Stimulated activated CD8-positive, alpha-beta memory T cell treated with anti-CD3 and anti-CD28 coated beads, Interleukin-7, amount 100 ng/mL, for 1 hour (primary cell): ENCODE data around the gene WWOX.

Source experiments
- DNase-seq, 2 donors: peaks; one replicate each; pipeline ENCODE4 v3.0.0-alpha.2; 2020; ENCODE audit warnings: low read depth in 2 of 2

Gene WWOX

DNA sequence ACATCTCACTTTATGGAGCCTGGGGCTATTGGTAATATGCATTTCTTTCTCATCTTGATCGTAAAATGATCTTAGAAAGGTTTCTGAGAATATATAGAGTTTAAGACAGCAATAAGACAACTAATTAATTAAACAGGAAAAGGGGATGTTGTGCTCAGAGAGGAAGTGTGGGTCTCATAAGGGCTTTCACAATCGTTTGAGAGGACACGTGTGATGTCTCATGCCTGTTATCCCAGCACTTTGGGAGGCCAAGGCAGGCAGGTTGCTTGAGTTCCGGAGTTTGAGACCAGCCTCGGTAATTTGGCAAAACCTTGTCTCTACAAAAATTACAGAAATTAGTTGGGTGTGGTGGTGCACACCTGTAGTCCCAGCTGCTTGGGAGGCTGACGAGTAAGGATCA lies 295.6 kb downstream of the WWOX start:
- no peak for DNase-seq

DNA sequence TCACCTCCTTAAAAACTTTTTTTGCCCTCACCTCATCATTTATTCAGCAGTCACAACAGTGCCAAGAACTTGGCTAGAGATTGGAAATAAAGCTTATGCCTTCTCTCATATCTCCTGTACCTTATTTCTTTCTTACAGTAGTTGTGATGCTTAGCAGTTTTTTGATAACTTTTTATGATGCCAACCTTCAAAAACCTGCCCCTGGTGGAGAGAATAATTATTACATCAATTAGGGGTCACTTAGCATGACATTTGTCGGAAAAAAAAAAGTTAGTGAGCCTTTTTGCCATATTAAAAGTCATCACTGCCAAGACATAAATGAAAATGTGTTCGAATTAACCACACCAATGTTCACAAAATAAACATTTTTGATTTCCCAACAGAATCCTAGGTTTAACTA lies 296.6 kb downstream of the WWOX start:
- DNase-seq: no peak

DNA sequence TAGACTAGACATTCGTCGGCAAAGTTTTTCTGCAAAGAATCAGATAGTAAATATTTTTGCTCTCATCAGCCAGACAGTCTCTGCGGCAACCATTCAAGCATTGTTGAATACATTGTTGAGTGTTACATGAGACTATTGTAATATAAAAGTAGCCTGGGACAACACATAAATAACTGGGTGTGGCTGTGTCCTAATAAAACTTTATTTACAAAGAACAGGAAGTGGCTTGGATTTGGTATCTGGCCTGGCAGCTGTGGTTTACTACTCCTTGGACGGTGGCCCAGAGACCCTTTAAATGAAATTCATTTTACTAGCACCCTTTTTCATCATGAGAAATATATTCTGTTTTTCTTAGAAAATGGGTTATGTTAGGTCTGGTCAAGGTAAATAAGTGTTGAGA lies 297.2 kb downstream of the WWOX start:
- no peak for DNase-seq

DNA sequence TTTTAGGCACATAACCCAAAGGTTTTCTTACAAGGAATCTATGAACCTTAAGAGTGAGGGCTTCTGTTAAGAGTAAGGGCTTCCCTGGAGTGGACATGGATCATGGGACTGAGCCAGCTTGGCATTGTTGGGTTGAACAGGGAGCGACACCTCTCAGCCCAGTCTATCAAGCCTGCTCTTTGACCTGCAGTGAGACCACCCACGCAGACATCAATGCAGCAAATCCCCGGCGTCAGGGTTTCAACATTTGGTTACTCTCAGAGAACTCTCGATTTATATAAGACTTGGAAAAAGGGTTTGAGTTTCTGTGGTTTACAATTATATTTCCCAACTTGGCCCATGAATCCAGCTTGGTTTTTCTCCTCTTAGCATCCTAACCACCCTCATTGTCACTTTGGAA lies 299.9 kb downstream of the WWOX start:
- no peak for DNase-seq

DNA sequence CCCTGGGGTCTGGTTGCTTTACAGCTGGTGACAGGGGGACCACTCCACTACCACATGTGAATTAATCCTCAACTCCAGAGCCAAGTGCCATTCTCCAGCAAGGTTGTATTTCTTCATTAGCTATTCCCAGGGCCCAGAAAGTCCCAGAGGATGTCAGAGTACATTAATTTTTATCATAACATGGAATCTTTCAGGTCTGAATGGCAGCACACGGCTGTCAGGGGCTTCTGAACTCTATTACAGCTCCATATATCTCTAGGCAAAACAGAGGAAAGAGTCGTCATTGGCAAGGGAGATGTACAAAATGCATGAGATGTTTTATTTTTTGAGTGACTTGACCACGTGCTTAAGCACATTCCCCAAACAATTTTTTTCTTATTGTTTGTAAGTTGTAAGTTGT lies 303.4 kb downstream of the WWOX start:
- no peak for DNase-seq

DNA sequence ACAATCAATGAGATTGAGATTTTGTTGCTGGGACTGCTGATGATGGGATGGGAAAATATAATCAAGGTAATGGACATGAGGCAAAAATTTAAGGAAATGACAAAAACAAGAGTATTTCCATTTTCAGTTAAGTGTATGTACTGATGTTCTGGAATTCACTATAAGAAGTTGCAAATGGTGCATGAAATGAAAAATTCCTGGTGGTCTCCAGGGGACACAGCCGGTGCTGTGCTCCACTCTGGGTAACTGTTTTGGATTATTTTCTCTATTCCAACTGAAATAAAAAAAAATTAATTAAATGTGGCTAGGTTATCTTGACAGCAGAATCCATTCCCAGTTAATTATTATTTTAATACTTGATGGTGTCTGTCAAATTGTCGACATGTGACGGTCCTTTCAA lies 305.6 kb downstream of the WWOX start:
- DNase-seq: no peak

DNA sequence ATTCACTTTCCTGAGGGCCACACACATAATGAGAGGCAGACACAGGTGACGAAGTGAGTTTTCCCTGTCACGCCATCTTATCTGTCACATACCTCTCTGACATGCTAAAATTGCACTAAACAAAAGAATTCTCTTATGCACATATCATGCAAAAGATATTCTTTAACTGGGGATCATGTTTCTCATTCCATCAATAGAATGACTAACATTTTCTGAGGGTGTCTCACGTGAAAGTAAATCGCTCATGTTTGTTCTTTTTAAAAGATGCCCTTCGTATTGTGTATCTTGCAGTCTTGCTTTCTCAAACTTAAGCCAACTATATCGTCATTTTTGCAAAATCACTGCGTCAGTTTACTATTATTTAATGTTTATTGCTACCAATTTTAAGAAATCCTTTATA lies 306.4 kb downstream of the WWOX start:
- DNase-seq: no peak

DNA sequence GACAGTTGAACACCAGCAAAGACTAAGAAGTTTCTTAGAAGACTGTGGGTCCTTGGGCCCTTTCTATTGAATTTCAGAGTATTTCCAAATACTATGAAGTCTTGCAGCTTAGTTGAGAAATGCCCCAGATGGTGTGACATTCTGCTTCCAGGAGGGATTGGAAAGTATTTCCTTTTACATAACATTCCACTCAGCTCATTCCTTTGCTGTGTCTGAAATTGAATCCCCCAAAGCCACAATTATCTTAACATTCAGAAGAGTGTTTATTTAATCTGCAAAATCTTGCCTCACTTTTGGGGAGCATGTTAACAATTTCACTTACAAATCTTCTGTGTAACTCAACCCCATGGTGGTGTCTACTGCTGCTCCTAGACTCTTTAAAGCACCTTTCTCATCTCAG lies 307.7 kb downstream of the WWOX start:
- no peak for DNase-seq

DNA sequence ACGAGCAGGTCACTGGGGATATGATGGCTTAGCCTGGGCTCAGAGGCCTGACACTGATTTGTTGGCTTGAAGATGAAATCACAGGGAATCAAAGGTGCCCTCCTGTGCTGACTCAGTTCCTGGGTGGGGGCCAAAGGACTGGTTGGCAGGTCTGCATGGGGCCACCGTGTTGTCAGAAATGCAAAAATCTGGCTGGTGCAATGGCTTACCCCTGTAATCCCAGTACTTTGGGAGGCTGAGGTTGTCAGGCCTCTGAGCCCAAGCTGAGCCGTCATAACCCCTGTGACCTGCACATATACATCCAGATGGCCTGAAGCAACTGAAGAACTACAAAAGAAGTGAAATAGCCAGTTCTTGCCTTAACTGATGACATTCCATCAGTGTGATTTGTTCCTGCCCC lies 314.2 kb downstream of the WWOX start:
- DNase-seq: no peak

DNA sequence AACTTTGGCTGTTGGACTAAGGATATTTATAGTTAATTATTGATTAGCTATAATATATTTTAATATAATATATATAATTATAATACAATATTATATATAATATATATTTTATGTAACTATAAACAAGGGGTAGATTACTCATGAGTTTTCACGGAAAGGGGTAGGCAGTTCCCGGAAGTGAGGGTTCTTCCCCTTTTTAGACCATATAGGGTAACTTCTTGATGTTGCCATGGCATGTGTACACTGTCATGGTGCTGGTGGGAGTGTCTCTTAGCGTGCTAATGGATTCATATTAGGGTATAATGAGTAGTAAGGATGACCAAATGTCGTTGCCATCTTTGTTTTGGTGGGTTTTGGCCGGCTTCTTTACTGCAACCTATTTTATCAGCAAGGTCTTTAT lies 315.6 kb downstream of the WWOX start:
- DNase-seq: no peak

DNA sequence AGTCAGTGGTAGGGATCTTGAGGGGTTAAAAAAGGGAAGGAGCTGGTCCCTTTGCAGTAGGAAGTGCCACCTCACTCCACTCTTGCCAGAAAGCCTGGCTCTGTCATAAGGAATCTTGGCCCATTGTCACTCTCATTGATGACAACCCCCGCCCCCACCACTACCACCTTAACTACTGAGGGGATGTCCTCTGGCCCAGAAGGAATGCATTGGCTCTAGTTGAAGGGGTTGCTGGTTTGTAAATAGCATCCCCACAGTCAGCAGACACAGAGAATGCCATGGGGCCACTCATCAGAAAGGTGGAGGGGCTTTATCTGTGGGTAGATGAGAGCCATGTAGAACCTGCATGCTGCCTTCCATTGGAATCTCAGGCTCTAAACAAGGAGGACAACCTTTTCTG lies 316.2 kb downstream of the WWOX start:
- no peak for DNase-seq

DNA sequence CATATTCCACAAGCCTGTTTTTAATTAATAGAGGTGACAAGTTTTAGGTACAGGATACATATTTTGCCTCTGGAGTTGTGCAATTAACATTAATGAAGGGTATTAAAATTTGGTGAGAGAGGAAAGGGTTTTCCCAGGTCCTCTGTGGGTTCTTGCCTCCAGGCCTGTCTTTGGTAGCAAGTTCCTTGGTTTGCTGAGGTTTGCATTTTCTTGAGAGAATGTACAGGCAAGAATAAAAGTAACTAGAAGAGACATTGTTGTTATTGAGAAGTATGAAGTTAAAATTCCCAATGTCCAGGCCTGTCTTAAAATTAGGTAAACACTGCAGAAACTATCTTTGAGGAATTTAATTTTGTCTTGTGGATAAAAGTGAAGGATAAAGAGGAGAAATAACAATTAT lies 316.9 kb downstream of the WWOX start:
- no peak for DNase-seq

DNA sequence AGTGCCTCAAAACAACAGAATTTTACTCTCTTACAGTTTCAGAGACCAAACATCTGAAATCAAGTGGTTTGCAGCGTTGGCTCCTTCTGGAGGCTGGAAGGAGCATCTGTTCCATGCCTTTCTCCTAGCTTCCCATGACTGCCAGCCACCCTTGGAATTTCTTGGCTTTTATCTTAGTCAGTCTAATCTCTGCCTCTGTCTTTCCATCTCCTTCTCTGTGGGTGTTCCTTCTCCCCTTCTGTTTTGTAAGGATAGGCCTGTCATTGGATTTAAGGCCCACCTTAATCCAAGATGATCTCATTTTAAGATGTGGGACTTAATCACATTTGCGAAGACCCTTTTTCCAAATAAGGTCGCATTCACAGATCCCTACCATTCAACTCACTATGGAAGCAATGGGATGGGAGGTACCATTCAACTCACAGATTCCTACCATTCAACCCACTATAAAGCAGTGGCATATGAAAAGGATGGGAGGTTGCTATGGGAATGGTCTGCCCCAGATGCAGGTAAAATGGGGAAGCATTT lies 321.8 kb downstream of the WWOX start:
- DNase-seq: no peak

DNA sequence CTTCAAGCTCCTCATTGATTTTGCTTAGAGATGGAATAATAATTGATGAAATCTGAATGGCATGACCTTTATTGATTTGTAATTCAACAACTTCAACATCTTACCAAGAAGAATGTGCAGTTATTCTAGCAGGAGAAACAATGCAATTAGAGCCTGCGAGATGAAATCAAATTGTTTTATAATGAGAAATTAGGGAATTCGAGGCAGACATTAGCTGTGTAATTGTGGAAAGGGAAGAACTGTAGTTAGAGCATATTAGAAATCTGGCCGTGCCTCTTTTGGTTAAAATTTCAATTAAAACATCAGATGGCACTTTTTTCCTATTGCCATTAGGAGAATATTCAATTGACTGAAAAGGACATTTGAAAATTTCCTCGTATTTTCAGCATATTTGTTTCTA lies 325.8 kb downstream of the WWOX start:
- DNase-seq: no peak

DNA sequence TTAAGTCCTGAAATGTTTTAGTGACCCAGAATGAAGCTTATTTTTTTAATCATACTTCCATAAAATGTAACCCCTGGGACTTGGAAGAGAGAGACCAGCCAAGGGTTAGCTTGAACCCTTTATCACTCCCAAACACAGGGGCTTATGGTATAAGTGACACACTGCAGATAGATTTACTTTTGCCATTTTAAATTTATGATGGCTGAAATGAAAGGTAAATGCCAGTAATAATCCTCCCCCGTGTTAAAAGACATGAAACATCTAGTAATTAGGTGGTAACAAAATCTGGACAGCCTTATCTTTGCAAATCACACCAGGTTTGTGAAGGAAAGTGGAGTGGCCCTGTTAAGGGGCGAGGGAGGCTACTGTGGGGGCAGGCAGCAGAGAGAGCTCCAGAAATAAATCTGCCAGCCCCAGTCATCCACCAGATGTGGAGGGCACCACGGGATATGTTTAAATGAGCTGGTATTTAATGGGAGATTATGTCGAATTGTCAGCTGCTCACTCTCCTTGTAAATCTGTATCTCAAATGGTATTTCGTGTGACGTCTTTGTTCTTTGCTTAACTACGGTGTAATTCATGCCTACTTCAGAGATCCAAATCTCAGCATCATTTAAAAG lies 326.5 kb downstream of the WWOX start:
- DNase-seq: no peak

DNA sequence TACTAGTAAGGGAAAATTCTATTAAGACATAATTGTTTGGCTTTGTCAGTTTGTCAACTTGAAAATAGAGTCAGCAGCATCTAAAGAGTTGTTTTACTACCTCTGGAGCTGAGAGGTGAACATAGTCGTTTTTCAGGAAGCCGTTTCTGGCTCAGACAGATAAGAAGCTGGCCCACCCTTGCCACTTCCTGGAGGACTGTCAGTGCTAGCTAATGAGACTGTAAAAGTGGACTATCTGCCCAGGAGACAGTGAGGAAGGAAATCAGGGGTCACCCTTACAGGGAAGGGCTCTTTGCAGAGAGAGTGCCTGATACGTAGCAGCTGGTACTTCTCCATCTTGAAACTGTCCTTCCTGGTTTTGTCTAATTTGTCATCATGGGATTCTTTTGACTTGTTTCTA lies 328.7 kb downstream of the WWOX start:
- DNase-seq: no peak

DNA sequence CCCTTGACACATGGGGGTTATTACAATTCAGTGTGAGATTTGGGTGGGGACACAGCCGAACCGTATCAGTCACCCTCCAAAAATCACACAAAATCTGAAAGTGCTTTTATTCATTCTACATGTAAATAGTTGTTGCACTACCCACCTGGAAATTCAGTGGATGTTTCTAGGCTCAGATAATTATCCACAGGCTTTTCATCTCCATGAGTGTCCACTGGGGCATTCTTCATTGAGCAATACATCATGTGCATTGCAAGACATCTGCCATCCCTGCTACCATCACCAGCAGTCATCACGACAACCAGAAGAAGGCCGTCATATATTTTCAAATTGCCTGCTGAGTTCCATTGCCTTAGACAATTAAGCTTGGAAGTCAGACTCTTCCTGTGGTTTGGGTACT lies 330.8 kb downstream of the WWOX start:
- no peak for DNase-seq

DNA sequence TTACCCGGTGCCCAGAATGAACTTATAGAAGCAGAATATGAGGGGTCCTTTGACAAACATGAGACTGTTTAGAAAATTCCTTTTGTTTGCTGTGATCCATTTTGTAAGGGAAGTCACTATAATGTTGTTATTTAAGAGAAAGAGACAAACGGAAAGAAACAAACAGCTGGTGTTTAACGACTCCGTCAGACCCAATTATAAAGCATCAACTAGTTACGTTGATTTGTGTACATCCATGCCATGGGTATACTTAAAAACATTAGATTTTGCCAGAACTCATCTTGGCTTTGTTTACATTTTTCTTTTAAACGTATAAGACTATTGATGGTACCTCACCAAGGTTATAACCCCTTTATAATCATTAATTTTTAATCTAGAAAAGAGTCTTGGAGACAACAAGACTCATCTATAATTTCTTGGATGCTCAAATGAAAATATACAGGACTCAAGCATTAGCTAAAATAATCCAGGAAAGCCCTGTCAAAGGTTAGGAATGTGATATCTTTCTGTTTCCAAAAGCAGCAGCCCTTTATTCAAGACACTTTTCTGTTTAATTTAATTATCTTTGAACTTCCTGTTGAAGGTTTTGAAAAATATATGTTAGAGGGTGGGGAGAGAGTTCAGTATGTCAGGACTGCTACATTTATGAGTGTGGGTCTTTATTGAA lies 331.7 kb downstream of the WWOX start:
- no peak for DNase-seq

DNA sequence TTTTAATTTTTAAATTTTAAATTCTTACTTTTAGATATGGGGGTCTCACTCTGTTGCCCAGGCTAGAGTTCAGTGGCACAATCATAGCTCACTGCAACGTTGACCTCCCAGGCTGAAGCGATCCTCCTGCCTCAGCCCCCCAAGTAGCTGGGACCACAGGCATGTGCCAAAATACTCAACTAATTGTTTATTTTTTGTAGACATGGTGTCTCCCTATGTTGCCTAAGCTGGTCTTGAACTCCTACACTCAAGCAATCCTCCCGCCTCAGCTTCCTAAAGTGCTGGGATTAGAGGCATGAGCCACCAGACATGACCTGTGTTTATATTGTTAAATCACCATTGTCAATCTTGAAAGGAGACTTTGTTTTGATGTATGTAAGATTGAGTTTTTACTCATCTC lies 332.2 kb downstream of the WWOX start:
- no peak for DNase-seq

DNA sequence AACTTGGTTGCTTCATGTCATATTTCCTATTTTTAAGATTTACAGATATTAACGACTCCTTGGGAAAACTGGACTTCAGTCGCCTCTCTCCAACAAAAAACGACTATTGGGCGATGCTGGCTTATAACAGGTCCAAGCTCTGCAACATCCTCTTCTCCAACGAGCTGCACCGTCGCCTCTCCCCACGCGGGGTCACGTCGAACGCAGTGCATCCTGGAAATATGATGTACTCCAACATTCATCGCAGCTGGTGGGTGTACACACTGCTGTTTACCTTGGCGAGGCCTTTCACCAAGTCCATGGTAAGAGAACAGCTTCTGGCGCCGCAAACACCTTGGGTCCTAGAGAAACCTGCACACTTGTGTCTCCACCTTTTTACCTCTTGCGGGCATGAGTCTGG lies 333.0 kb downstream of the WWOX start:
- no peak for DNase-seq

DNA sequence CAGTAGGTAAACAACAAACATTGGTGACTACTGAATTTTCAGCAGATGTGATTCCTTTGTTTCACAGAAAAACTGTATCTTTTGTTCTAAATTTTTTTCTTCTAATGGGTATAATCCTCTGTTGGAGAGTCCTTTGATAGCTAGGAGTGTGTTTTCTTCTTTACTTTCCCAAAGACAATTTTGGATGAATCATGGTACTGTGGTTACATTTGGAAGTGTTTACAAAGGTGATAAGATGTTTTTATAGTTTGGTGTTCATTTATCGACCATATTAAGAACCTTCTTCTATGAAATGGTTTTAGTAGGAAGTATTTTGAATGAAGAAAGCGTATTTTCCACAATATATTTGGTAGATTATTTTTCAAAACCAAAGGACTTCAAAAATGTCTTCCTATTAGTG lies 333.7 kb downstream of the WWOX start:
- no peak for DNase-seq

DNA sequence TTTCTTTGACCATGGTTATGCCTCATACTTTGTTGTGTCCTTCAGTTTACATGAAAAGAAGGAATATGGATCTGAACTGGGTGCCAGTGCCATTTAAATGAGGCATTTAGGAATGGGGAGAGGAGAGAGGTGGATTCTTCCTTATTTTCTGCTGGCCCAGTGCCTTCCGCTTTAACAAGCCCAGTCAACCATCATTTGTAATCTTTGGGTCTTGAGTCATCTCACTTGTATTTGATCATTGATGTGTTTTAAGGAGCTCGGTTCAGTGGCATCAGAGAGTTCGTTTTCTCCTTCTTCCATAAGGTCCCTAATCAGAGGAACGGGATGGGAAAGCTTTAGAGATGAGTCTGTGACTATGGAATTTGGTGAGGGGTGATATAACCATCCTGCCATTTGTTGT lies 334.9 kb downstream of the WWOX start:
- no peak for DNase-seq

DNA sequence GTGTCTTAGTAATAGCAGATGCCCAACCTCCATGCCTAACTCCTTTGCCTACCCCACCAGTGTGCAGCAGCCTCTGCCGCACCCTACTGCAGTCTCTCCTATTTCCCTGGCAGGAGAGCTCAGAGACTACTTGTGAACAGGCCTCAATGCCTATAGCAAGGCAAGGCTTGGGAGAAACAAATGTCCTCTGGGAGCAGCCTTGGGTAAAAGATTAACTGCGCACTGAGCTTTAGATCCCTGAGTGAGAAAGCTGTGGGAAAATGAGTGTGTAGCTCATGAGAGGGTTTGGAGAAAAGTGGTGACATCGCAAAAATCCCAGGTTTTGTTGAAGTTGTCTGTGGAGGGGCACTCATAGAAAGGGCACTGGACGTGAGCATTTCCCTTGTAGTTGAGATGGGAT lies 335.8 kb downstream of the WWOX start:
- DNase-seq: no peak

DNA sequence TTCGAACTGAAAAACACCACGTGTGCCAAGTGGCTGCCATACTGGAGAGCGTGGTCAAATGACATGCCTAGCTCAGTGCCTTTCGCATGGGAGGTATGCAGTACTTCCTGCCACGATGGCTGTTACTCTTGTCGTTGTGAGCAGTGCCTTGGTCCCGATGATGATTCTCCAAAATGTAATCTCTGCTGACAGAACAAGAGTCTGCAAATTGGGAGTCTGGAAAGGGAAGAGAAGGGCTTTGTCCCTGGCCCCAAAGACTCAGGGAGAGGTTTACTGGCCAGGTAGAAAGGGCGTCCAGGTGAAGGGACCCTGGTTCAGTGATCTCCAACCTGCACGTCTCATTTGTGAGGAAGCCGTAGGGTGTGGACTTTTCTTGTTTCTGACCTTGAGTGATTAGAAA lies 336.6 kb downstream of the WWOX start:
- no peak for DNase-seq
